H9 (cell line): ENCODE data around the gene HOGA1. TPM values are rescaled to one million over a fixed set of nuclear protein-coding genes. Genes with fewer than 3 reads are reported as not detected.

Experiments used
- DNase-seq: peaks from one replicate; pipeline ENCODE4 v3.0.0-alpha.2; 2017
- H2AFZ ChIP-seq: one replicate; pipeline ENCODE4 v1.6.1; 2013; ENCODE audit warnings: mild to moderate bottlenecking, low read length, control low read depth, moderate library complexity
- H2AK5ac ChIP-seq: 2 replicates; pipeline ENCODE4 v1.6.1; 2013; ENCODE audit warnings: low read length, control low read depth, mixed read lengths; ENCODE audit not compliant: insufficient read length
- H2BK120ac ChIP-seq: one replicate; pipeline ENCODE4 v1.6.1; 2013; ENCODE audit warnings: low read depth, mild to moderate bottlenecking, low read length, control low read depth, inconsistent platforms; ENCODE audit not compliant: poor library complexity, severe bottlenecking
- H2BK12ac ChIP-seq: 2 replicates; pipeline ENCODE4 v1.6.1; 2013; ENCODE audit warnings: low read length, control low read depth, mixed read lengths, low read depth; ENCODE audit not compliant: insufficient read length
- H2BK15ac ChIP-seq: 2 replicates; pipeline ENCODE4 v1.6.1; 2013; ENCODE audit warnings: low read depth, low read length, control low read depth
- H2BK20ac ChIP-seq: one replicate; pipeline ENCODE4 v1.6.1; 2013; ENCODE audit warnings: low read depth, mild to moderate bottlenecking, low read length, control low read depth, inconsistent platforms; ENCODE audit not compliant: poor library complexity, severe bottlenecking
- H2BK5ac ChIP-seq: 2 replicates; pipeline ENCODE4 v1.6.1; 2013; ENCODE audit warnings: low read length, control low read depth, mixed read lengths; ENCODE audit not compliant: insufficient read length
- H3K14ac ChIP-seq: 2 replicates; pipeline ENCODE4 v1.6.1; 2013; ENCODE audit warnings: low read length, control low read depth; ENCODE audit not compliant: insufficient read depth
- H3K18ac ChIP-seq: 2 replicates; pipeline ENCODE4 v1.6.1; 2013; ENCODE audit warnings: low read depth, mild to moderate bottlenecking, mixed read lengths, low read length, control low read depth; ENCODE audit not compliant: insufficient read length
- H3K23ac ChIP-seq: 2 replicates; pipeline ENCODE4 v1.6.1; 2013; ENCODE audit warnings: low read length, control low read depth, mixed read lengths, low read depth; ENCODE audit not compliant: insufficient read length
- H3K23me2 ChIP-seq: 2 replicates; pipeline ENCODE4 v1.6.1; 2013; ENCODE audit warnings: low read depth, mild to moderate bottlenecking, mixed read lengths, low read length, control low read depth; ENCODE audit not compliant: insufficient read length, poor library complexity, severe bottlenecking
- H3K27ac ChIP-seq: 2 replicates; pipeline ENCODE4 v1.5.1; 2013; ENCODE audit warnings: low read length, control low read depth, mixed read lengths, low read depth; ENCODE audit not compliant: insufficient read length
- H3K27me3 ChIP-seq: 2 replicates; pipeline ENCODE4 v1.6.1; 2013; ENCODE audit warnings: low read length, control low read depth, inconsistent platforms; ENCODE audit not compliant: insufficient read depth
- H3K4ac ChIP-seq: 2 replicates; pipeline ENCODE4 v1.6.1; 2013; ENCODE audit warnings: low read depth, mild to moderate bottlenecking, control low read depth, inconsistent platforms, low read length, moderate library complexity
- H3K4me1 ChIP-seq: 2 replicates; pipeline ENCODE4 v1.6.1; 2013; ENCODE audit warnings: low read length, control low read depth, inconsistent platforms; ENCODE audit not compliant: insufficient read depth
- H3K4me2 ChIP-seq: 2 replicates; pipeline ENCODE4 v1.6.1; 2013; ENCODE audit warnings: low read length, control low read depth, mixed read lengths; ENCODE audit not compliant: insufficient read length, insufficient read depth
- H3K56ac ChIP-seq: 2 replicates; pipeline ENCODE4 v1.6.1; 2013; ENCODE audit warnings: low read depth, mild to moderate bottlenecking, mixed read lengths, low read length, control low read depth; ENCODE audit not compliant: insufficient read length
- H3K79me1 ChIP-seq: 2 replicates; pipeline ENCODE4 v1.6.1; 2013; ENCODE audit warnings: low read depth, mild to moderate bottlenecking, moderate library complexity, low read length, control low read depth, inconsistent platforms; ENCODE audit not compliant: insufficient read depth, poor library complexity, severe bottlenecking
- H3K79me2 ChIP-seq: 2 replicates; pipeline ENCODE4 v1.6.1; 2013; ENCODE audit warnings: low read length, control low read depth, inconsistent platforms; ENCODE audit not compliant: insufficient read depth
- H3K9ac ChIP-seq: 2 replicates; pipeline ENCODE4 v1.6.1; 2013; ENCODE audit warnings: low read length, control low read depth, mixed read lengths; ENCODE audit not compliant: insufficient read length; ENCODE audit errors: extremely low read depth
- H3K9me3 ChIP-seq: one replicate; pipeline ENCODE4 v1.6.1; 2013; ENCODE audit warnings: low read depth, low read length, inconsistent platforms; ENCODE audit not compliant: control insufficient read depth
- H3T11ph ChIP-seq: one replicate; pipeline ENCODE4 v1.6.1; 2013; ENCODE audit warnings: mild to moderate bottlenecking, low read length, control low read depth, inconsistent platforms
- H4K20me1 ChIP-seq: one replicate; pipeline ENCODE4 v1.6.1; 2013; ENCODE audit not compliant: control insufficient read depth, insufficient read length, insufficient read depth
- H4K5ac ChIP-seq: 2 replicates; pipeline ENCODE4 v1.6.1; 2013; ENCODE audit warnings: low read depth, mild to moderate bottlenecking, mixed read lengths, low read length, control low read depth; ENCODE audit not compliant: insufficient read length
- H4K8ac ChIP-seq: replicated peaks from 2 replicates; pipeline ENCODE4 v1.6.1; 2013; ENCODE audit warnings: low read length, control low read depth, mixed read lengths, low read depth; ENCODE audit not compliant: insufficient read length
- H4K91ac ChIP-seq: 2 replicates; pipeline ENCODE4 v1.6.1; 2013; ENCODE audit warnings: low read depth, mild to moderate bottlenecking, moderate library complexity, mixed read lengths, low read length, control low read depth; ENCODE audit not compliant: insufficient read length
- H3K27ac Mint-ChIP-seq, 3 experiments: 2 replicates in 2 of 3; 3 replicates in 1 of 3; pipeline ENCODE4 v1.8.0; 2020 to 2021; ENCODE audit warnings: mixed read lengths in 3 of 3, mild to moderate bottlenecking in 1 of 3, moderate library complexity in 1 of 3
- H3K27me3 Mint-ChIP-seq: 2 replicates; pipeline ENCODE4 v1.8.0; 2021; ENCODE audit warnings: low read depth, mild to moderate bottlenecking, moderate library complexity, mixed read lengths
- H3K36me3 Mint-ChIP-seq, 3 experiments: 2 replicates in 2 of 3; 3 replicates in 1 of 3; pipeline ENCODE4 v1.8.0; 2020 to 2021; ENCODE audit warnings: low read depth in 3 of 3, mixed read lengths in 3 of 3; ENCODE audit not compliant: insufficient read depth in 1 of 3
- H3K4me1 Mint-ChIP-seq, 2 experiments: 2 replicates each; pipeline ENCODE4 v1.8.0; 2020; ENCODE audit warnings: mixed read lengths in 2 of 2
- H3K4me3 Mint-ChIP-seq, 2 experiments: 2 replicates in 1 of 2; 3 replicates in 1 of 2; pipeline ENCODE4 v1.8.0; 2020 to 2021; ENCODE audit warnings: mild to moderate bottlenecking in 2 of 2, mixed read lengths in 2 of 2, moderate library complexity in 1 of 2
- H3K9me3 Mint-ChIP-seq, 2 experiments: 2 replicates in 1 of 2; 3 replicates in 1 of 2; pipeline ENCODE4 v1.8.0; 2020; ENCODE audit warnings: mild to moderate bottlenecking in 2 of 2, mixed read lengths in 2 of 2, moderate library complexity in 1 of 2
- WGBS: extraction: QIAGEN DNeasy Blood & Tissue Kit; methylation state at CpG from one replicate; pipeline ENCODE4 v1.1.7; 2013; ENCODE audit warnings: missing lambda C conversion rate, low lambda C conversion rate, mixed read lengths; ENCODE audit not compliant: insufficient read length; ENCODE audit errors: extremely low coverage; 5-methylcytosine and 5-hydroxymethylcytosine counted together
- total RNA-seq: library from RNA; stranded (reverse); gene quantifications from 2 replicates; pipeline ENCODE4 v1.2.1, GENCODE V29; 2021
- TF ChIP-seq, protein P1 (sequence below): fragments of 200-600 bp; sonication (generic); conservative IDR thresholded peaks from 3 replicates; pipeline ENCODE4 v1.8.0; 2021; ENCODE audit warnings: antibody characterized with exemption, mild to moderate bottlenecking

Gene HOGA1
- total RNA-seq, 1 experiment from 2014 or later = 0.79 TPM

DNA sequence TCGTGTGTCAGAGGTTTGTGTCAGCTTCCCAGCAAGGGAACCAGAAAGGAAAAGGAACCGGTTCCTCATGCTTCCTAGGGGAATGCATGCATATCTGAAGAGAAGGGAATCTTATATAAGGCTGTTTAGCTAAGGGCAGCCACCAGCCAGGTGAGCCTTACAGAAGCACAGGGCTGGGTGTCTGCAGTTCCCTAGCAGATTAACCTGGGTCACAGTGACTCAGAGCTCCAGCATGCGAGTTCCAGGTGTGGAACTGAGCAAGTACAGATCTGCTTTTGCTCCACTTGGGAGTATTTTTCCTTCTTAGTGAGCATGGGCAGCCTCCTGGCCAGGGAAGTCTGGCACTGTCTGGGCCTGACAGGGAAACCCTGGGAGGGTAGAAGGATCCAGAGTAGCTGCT is 12.6 kb upstream of the HOGA1 start:
- Histone ChIP-seq H2BK20ac (no peak overlapping the region), H3T11ph (no peak overlapping the region), H4K8ac (no peak overlapping the region), H3K18ac (no peak overlapping the region), H3K9me3 (no peaks in the 10 kb centered on the region), H3K4me1 (no peaks in the 10 kb centered on the region), H3K79me2 (no peaks in the 10 kb centered on the region), H2AK5ac (no peak overlapping the region), H4K5ac (no peak overlapping the region), H3K27me3 (no peaks in the 10 kb centered on the region), H3K4me2 (no peak overlapping the region), H3K23me2 (no peaks in the 10 kb centered on the region), H2BK15ac (no peak overlapping the region), H2BK5ac (no peak overlapping the region), H3K27ac (no peak overlapping the region), H4K91ac (no peak overlapping the region), H2BK12ac (no peak overlapping the region), H3K4ac (no peak overlapping the region), H2BK120ac (no peak overlapping the region), H2AFZ (no peak overlapping the region), H3K79me1 (no peaks in the 10 kb centered on the region), H3K9ac (no peak overlapping the region), H3K14ac (no peak overlapping the region), H3K56ac (no peak overlapping the region), H3K23ac (no peak overlapping the region), H4K20me1 (no peaks in the 10 kb centered on the region)
- Mint-ChIP-seq H3K4me1 (peaks cover 11 to 13% of the 10 kb centered on the region in 2 experiments), H3K27me3 (no peaks in the 10 kb centered on the region), H3K9me3 (no peaks in the 10 kb centered on the region), H3K4me3 (no peak overlapping the region), H3K36me3 (peaks cover 0 to 12% (median 0%) of the 10 kb centered on the region in 3 experiments; a peak in 3 of 7 replicates), H3K27ac (peak overlapping the region in 1 of 3 experiments; percentile 51; a peak in 1 of 7 replicates)
- TF ChIP-seq, protein P1, sequence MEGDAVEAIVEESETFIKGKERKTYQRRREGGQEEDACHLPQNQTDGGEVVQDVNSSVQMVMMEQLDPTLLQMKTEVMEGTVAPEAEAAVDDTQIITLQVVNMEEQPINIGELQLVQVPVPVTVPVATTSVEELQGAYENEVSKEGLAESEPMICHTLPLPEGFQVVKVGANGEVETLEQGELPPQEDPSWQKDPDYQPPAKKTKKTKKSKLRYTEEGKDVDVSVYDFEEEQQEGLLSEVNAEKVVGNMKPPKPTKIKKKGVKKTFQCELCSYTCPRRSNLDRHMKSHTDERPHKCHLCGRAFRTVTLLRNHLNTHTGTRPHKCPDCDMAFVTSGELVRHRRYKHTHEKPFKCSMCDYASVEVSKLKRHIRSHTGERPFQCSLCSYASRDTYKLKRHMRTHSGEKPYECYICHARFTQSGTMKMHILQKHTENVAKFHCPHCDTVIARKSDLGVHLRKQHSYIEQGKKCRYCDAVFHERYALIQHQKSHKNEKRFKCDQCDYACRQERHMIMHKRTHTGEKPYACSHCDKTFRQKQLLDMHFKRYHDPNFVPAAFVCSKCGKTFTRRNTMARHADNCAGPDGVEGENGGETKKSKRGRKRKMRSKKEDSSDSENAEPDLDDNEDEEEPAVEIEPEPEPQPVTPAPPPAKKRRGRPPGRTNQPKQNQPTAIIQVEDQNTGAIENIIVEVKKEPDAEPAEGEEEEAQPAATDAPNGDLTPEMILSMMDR = no peak
- DNase-seq = no peak
- WGBS = no CpG with 5 or more reads among the region's 3 CpGs
